ENCODE data around the gene SARNP. TPM values are rescaled to one million over a fixed set of nuclear protein-coding genes. Genes with fewer than 3 reads are reported as not detected.

The SARNP gene
- total and polyA plus RNA-seq, 9 of the 15 experiments (the other 6 are each of a cell fraction or from before 2014, with no cell fraction given), result 70.1 to 400 (median 198) TPM

DNA sequence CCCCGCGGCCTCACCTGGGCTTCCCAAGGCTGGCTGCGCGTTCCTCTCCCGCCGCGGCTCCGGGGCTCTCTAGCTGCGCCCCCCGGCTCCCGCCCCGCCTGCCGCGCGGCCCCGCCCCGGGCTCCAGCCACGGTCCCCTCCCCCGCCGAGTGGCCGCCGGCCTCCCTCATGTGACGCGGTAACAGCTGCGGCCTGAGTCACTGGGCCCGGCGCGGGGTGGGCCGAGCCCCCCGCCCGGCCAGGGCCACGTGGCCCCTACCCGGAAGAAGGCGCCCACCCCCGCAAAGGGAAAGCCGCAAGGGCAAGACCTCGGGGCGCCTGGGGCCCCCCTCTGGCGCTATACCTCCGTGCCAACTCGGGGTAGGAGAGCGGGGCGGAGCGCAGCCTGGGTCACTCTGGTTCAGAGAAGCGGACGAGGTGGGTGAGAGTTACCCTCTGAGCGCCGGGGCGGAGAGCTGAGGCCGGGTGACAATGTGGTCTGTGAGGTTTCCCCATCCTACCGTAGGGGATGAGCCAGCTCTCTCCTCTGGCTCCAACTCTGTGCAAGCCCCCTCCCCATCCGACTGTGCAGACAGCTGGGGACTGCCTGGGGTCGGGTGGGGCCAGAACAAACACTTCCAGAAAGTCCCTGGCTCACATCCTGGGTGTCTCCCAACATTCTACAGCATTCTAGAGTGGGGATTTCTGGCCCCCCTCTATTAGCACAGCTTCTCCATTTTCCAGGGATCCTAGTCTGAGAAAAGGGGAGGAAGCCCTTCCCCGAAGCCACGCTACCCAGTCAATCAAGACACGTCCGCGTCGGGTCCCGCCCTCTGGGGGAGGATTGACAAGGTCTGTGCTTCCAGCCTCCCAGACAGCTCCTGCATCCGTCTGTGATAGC is 88.3 kb downstream of the SARNP start, which contains the start of gene CD63 (continued):
- TF ChIP-seq SP2 (IDR thresholded peaks at IDR 0.05; ENCODE audit: extremely low read depth, low read depth, low read length, poor library complexity, severe bottlenecking), result no peak
- 0 out of 2 replicates have a peak, but pooled peaks have one; percentile 43 for TF ChIP-seq LEF1 (IDR thresholded peaks at IDR 0.05)
- TF ChIP-seq MXI1 (IDR thresholded peaks at IDR 0.05; ENCODE audit: low read depth, low read length), result peak; percentile 64; the same call in 1 of the 2 replicates
- TF ChIP-seq FIP1L1 (IDR thresholded peaks at IDR 0.05; ENCODE audit: low read depth, low read length, poor library complexity, severe bottlenecking), result peak; percentile 61
- TF ChIP-seq E2F3 (CRISPR knock-in tag; IDR thresholded peaks at IDR 0.05), result 0 out of 2 replicates have a peak, but pooled peaks have one; percentile 18
- no peak for TF ChIP-seq ZNF695 (CRISPR knock-in tag; IDR thresholded peaks at IDR 0.05)
- no peak for TF ChIP-seq MAFK (IDR thresholded peaks at IDR 0.05; ENCODE audit: low read length)
- TF ChIP-seq MTA1 (IDR thresholded peaks at IDR 0.05; ENCODE audit: borderline replicate concordance), result no peak; the same call in 1 of the 2 replicates
- TF ChIP-seq, protein P1, sequence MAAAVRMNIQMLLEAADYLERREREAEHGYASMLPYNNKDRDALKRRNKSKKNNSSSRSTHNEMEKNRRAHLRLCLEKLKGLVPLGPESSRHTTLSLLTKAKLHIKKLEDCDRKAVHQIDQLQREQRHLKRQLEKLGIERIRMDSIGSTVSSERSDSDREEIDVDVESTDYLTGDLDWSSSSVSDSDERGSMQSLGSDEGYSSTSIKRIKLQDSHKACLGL (CRISPR knock-in tag; IDR thresholded peaks at IDR 0.05; ENCODE audit: borderline replicate concordance, poor library complexity, severe bottlenecking), result peak; percentile 88
- peak; percentile 75 for TF ChIP-seq ATF7 (IDR thresholded peaks at IDR 0.05)
- TF ChIP-seq, protein P2, sequence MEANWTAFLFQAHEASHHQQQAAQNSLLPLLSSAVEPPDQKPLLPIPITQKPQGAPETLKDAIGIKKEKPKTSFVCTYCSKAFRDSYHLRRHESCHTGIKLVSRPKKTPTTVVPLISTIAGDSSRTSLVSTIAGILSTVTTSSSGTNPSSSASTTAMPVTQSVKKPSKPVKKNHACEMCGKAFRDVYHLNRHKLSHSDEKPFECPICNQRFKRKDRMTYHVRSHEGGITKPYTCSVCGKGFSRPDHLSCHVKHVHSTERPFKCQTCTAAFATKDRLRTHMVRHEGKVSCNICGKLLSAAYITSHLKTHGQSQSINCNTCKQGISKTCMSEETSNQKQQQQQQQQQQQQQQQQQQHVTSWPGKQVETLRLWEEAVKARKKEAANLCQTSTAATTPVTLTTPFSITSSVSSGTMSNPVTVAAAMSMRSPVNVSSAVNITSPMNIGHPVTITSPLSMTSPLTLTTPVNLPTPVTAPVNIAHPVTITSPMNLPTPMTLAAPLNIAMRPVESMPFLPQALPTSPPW (CRISPR knock-in tag; IDR thresholded peaks at IDR 0.05), result peak; percentile 99
- no peak for TF ChIP-seq CHD1 (IDR thresholded peaks at IDR 0.05; ENCODE audit: low read length)
- TF ChIP-seq, protein P3, sequence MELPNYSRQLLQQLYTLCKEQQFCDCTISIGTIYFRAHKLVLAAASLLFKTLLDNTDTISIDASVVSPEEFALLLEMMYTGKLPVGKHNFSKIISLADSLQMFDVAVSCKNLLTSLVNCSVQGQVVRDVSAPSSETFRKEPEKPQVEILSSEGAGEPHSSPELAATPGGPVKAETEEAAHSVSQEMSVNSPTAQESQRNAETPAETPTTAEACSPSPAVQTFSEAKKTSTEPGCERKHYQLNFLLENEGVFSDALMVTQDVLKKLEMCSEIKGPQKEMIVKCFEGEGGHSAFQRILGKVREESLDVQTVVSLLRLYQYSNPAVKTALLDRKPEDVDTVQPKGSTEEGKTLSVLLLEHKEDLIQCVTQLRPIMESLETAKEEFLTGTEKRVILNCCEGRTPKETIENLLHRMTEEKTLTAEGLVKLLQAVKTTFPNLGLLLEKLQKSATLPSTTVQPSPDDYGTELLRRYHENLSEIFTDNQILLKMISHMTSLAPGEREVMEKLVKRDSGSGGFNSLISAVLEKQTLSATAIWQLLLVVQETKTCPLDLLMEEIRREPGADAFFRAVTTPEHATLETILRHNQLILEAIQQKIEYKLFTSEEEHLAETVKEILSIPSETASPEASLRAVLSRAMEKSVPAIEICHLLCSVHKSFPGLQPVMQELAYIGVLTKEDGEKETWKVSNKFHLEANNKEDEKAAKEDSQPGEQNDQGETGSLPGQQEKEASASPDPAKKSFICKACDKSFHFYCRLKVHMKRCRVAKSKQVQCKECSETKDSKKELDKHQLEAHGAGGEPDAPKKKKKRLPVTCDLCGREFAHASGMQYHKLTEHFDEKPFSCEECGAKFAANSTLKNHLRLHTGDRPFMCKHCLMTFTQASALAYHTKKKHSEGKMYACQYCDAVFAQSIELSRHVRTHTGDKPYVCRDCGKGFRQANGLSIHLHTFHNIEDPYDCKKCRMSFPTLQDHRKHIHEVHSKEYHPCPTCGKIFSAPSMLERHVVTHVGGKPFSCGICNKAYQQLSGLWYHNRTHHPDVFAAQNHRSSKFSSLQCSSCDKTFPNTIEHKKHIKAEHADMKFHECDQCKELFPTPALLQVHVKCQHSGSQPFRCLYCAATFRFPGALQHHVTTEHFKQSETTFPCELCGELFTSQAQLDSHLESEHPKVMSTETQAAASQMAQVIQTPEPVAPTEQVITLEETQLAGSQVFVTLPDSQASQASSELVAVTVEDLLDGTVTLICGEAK (IDR thresholded peaks at IDR 0.05), result 0 out of 2 replicates have a peak, but pooled peaks have one; percentile 23
- TF ChIP-seq, protein P3 (CRISPR knock-in tag; IDR thresholded peaks at IDR 0.05), result no peak
- no peak for TF ChIP-seq HDAC8 (tag; IDR thresholded peaks at IDR 0.05)
- peak; percentile 49; the same call in 1 of the 2 replicates for TF ChIP-seq PHB2 (IDR thresholded peaks at IDR 0.05; ENCODE audit: low read depth)

Measured in K562 (cell line).